Endothelial cell of umbilical vein (primary cell): ENCODE measurements around the gene FAM118A. TPM values are rescaled to one million over a fixed set of nuclear protein-coding genes. Genes with fewer than 3 reads are reported as not detected.
A peak's percentile ranks its signal among the peaks of the same experiment; 100 is the strongest.

ENCODE experiments used
- BruUV-seq: library from RNA; stranded (reverse); fragments of 400-500 nt; replicated peaks from 2 replicates; lab custom pipeline; 2021; lab: Mats Ljungman, UMichigan
- CTCF ChIA-PET: fragments of 300-600, 350-600 bp; sonication (Branson Sonifier 250); formaldehyde crosslinking; loops from one replicate; lab custom pipeline; 2021; ENCODE audit warnings: antibody characterized with exemption, inconsistent platforms; lab: Charles Lee
- POLR2A ChIA-PET: fragments of 300-600, 350-600 bp; sonication (Branson Sonifier 250); formaldehyde crosslinking; loops from one replicate; lab custom pipeline; 2021; ENCODE audit warnings: antibody characterized with exemption, inconsistent platforms; lab: Charles Lee
- DNase-seq: peaks from one replicate; pipeline ENCODE4 v3.0.0-alpha.2; 2011; ENCODE audit warnings: low read depth, low spot score
- FAIRE-seq: peaks from 2 replicates; lab custom pipeline; 2011; peaks lifted over from hg19 to GRCh38; lab: Jason Lieb, UNC
- H2AFZ ChIP-seq: 2 replicates; pipeline ENCODE4 v1.6.0; 2012; ENCODE audit warnings: low read depth, low read length, control low read depth, inconsistent platforms
- H3K27ac ChIP-seq: 2 replicates; pipeline ENCODE4 v1.5.1; 2011; ENCODE audit warnings: low read depth, mild to moderate bottlenecking, control low read depth, low read length, moderate library complexity; ENCODE audit not compliant: insufficient read depth
- H3K27me3 ChIP-seq, 2 experiments: 2 replicates each; pipeline versions ENCODE4 v1.6.0 to v1.6.1; 2011; ENCODE audit warnings: low read length in 2 of 2, mixed read lengths in 1 of 2; ENCODE audit not compliant: control insufficient read depth in 2 of 2, insufficient read depth in 2 of 2
- H3K36me3 ChIP-seq, 2 experiments: 2 replicates in 1 of 2; 3 replicates in 1 of 2; pipeline ENCODE4 v1.5.1; 2011; ENCODE audit warnings: low read length in 2 of 2, mild to moderate bottlenecking in 1 of 2, moderate library complexity in 1 of 2; ENCODE audit not compliant: control insufficient read depth in 2 of 2, insufficient read depth in 2 of 2; ENCODE audit errors: extremely low read depth in 1 of 2
- H3K4me1 ChIP-seq: 3 replicates; pipeline ENCODE4 v1.5.1; 2011; ENCODE audit warnings: mild to moderate bottlenecking, low read length; ENCODE audit not compliant: control insufficient read depth, insufficient read depth; ENCODE audit errors: extremely low read depth
- H3K4me2 ChIP-seq: 2 replicates; pipeline ENCODE4 v1.6.1; 2011; ENCODE audit warnings: low read length, control low read depth, mixed read lengths; ENCODE audit not compliant: insufficient read depth
- H3K4me3 ChIP-seq, 3 experiments: fragments of 200-600 bp in 1 of 3; sonication (generic), shearing (Covaris generic) in 1 of 3; replicated peaks in 1 of 3; 2 replicates each; pipeline ENCODE4 v1.5.1; 2011 to 2016; ENCODE audit warnings: control low read depth in 3 of 3, low read length in 3 of 3, mild to moderate bottlenecking in 2 of 3, inconsistent platforms in 1 of 3, low read depth in 1 of 3, moderate library complexity in 1 of 3; ENCODE audit not compliant: insufficient read depth in 1 of 3
- H3K79me2 ChIP-seq: 2 replicates; pipeline ENCODE4 v1.6.0; 2012; ENCODE audit warnings: low read length, inconsistent platforms; ENCODE audit not compliant: control insufficient read depth, insufficient read depth
- H3K9ac ChIP-seq: replicated peaks from 2 replicates; pipeline ENCODE3; 2011; ENCODE audit warnings: low read length, control low read depth; ENCODE audit not compliant: insufficient read depth; ENCODE audit errors: extremely low read depth
- H3K9me1 ChIP-seq: replicated peaks from 3 replicates; pipeline ENCODE4 v1.6.0; 2011; ENCODE audit warnings: mild to moderate bottlenecking, low read length; ENCODE audit not compliant: control insufficient read depth, insufficient read depth; ENCODE audit errors: extremely low read depth
- H3K9me3 ChIP-seq: replicated peaks from 2 replicates; pipeline ENCODE4 v1.5.1; 2012; ENCODE audit warnings: low read length, inconsistent platforms; ENCODE audit not compliant: control insufficient read depth, insufficient read depth
- H4K20me1 ChIP-seq: replicated peaks from 2 replicates; pipeline ENCODE3; 2011; ENCODE audit warnings: mild to moderate bottlenecking, low read length; ENCODE audit not compliant: control insufficient read depth, insufficient read depth; ENCODE audit errors: extremely low read depth
- CTCF ChIP-seq, 2 donors: IDR thresholded peaks; 1 replicate in 1 of 2; 2 replicates in 1 of 2; pipeline ENCODE4 v1.5.1; 2011; ENCODE audit warnings: low read length in 2 of 2, mild to moderate bottlenecking in 2 of 2, moderate library complexity in 2 of 2, control low read depth in 1 of 2, inconsistent platforms in 1 of 2, low read depth in 1 of 2; ENCODE audit not compliant: insufficient read depth in 1 of 2; ENCODE audit errors: extremely low read depth in 1 of 2
- EZH2 ChIP-seq: IDR thresholded peaks from 2 replicates; pipeline ENCODE4 v1.6.1; 2012; ENCODE audit warnings: borderline replicate concordance, low read depth, mild to moderate bottlenecking, moderate library complexity, low read length, inconsistent platforms; ENCODE audit not compliant: severe bottlenecking
- GATA2 ChIP-seq: IDR thresholded peaks from 2 replicates; pipeline ENCODE4 v1.7.0; 2011; ENCODE audit warnings: low read depth, mild to moderate bottlenecking, moderate library complexity, mixed read lengths, low read length; ENCODE audit not compliant: insufficient read length, insufficient read depth
- JUN ChIP-seq: IDR thresholded peaks from 2 replicates; pipeline ENCODE4 v1.6.1; 2011; ENCODE audit warnings: borderline replicate concordance, low read depth; ENCODE audit not compliant: insufficient read length, insufficient read depth
- MAX ChIP-seq: IDR thresholded peaks from 2 replicates; pipeline ENCODE4 v1.6.1; 2011; ENCODE audit not compliant: insufficient read depth, insufficient read length
- MYC ChIP-seq: IDR thresholded peaks from one replicate; pipeline ENCODE4 v1.6.1; 2011; ENCODE audit warnings: mild to moderate bottlenecking, low read depth, low read length
- POLR2A ChIP-seq: IDR thresholded peaks from 2 replicates; pipeline ENCODE4 v1.6.1; 2012; ENCODE audit warnings: low read depth, mild to moderate bottlenecking, control low read depth, low read length
- POLR2AphosphoS5 ChIP-seq: IDR thresholded peaks from 2 replicates; pipeline ENCODE4 v1.6.1; 2012; ENCODE audit warnings: low read depth, mild to moderate bottlenecking, control low read depth, low read length, moderate library complexity; ENCODE audit not compliant: insufficient read depth
- dilution Hi-C: fragments of 300-500 bp; cut with MboI; formaldehyde crosslinking; loops from one replicate; pipeline ENCODE4 v1.15.0; 2019; ENCODE audit warnings: low sequenced_read_pairs; ENCODE audit not compliant: extremely low pct_ligation_motif_present
- intact Hi-C: fragments of 100-400 bp; cut with micrococcal nuclease; formaldehyde crosslinking; loops from one replicate; pipeline ENCODE4 v1.10.0; 2022
- polyA plus RNA-seq, 4 experiments: library from polyadenylated mRNA; depleted of rRNA in 3 of 4; stranded (reverse) in 3 of 4; unstranded in 1 of 4; fragments of >200 nt; gene quantifications; 2 replicates each; pipeline versions ENCODE4 v1.2.1 to v1.2.3, GENCODE V29; 2011 to 2012; ENCODE audit warnings: missing spikeins in 1 of 4
- total RNA-seq: library from RNA; stranded (reverse); gene quantifications from 2 replicates; pipeline ENCODE4 v1.2.3, GENCODE V29; 2021

The FAM118A gene
- total and polyA plus RNA-seq, 2 donors (not counting 3 experiments of a cell fraction or from before 2014, with no cell fraction given) = 20.2 to 25.6 TPM

DNA sequence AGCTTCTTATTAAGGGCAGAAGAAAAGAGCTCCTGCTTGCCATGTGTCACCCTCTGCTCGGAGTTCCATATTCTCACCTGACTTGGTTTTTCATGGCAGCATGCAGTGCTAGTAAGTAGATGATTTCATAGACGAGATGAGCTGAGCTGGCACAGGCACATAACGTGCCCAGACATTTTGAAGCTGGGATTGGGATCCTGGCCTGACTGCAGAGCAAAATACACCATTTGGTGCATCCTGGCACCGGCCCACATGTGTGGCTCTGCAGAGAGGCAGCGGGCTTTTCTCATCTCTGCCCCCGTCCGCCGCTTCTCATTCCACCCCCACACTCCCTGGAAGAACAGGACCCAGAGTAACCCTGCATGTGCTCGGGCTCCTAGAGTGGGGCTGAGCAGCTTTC is 24.8 kb downstream of the FAM118A start:
- Histone ChIP-seq H3K79me2 (no peaks in the 10 kb centered on the region), H3K4me1 (peaks cover 22% of the 10 kb centered on the region), H3K4me3 (no peak overlapping the region), H3K9me1 (no peaks in the 10 kb centered on the region), H3K27me3 (no peaks in the 10 kb centered on the region), H3K4me2 (no peak overlapping the region), H4K20me1 (no peaks in the 10 kb centered on the region), H3K9me3 (no peaks in the 10 kb centered on the region), H3K9ac (no peak overlapping the region), H3K36me3 (peaks cover 5 to 16% of the 10 kb centered on the region in 2 experiments), H3K27ac (no peak overlapping the region), H2AFZ (no peak overlapping the region)
- TF ChIP-seq EZH2 = no peak
- no peak for TF ChIP-seq MAX
- TF ChIP-seq POLR2A = no peak
- TF ChIP-seq GATA2 = no peak
- no peak for TF ChIP-seq MYC
- TF ChIP-seq JUN = no peak
- DNase-seq (no peak), FAIRE-seq (no peak)
- BruUV-seq = no TSS peak
- ChIA-PET CTCF (interaction anchor here (1.3 to 4.0 kb wide), 3 partner anchors 12 to 100 kb away, joined by 3 to 22 read pairs (median 9); no protein-coding TSS in a partner anchor), POLR2A (interaction anchor here (1.5 kb wide), 1 partner anchor 17 kb away, joined by 4 read pairs; no protein-coding TSS in a partner anchor)
- intact Hi-C loops = no loop called here
- dilution Hi-C loops = no loop called here

DNA sequence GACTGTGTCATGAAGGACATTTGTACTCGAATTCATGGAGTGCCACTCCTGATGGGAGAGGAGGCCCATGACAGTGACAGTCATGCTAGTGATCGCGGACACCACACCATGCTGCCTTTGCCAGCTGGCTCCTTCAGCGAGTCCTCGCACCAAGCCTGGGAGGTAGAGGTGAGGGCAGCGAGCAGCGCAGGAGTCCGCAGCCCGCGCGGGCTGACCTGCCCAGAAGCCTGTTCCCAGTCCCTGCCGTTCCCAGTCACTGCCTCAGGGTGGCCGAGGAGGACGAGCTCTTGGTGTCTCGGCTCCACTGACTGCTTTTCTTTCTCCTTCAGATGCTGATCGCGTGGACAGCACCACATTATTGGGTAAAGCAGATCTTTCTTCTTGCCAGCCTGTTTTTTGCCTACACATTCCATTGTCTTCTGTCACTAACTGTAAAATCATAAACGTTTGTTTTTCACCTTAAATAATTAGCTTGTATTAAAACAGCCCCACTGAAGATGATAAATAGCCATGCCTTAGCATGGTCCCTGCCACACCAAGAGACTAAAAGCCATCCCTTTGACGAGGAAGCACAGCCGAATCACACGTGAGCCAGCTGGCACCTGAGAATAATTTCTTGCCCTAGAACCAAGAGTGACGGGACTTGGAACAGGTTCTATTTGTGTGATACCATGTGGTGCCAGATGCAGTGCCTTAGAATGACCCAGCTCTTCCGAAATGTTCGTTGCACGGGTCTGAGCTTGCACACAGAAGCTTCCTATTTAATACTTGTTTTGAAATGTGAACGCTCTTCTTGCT is 25.5 kb downstream of the FAM118A start:
- dilution Hi-C loops = no loop called here
- H4K20me1 ChIP-seq = no peaks in the 10 kb centered on the region
- no peaks in the 10 kb centered on the region for H3K9me3 ChIP-seq
- peak overlapping the region; percentile 96 for H3K27ac ChIP-seq
- peaks cover 5 to 19% of the 10 kb centered on the region in 2 experiments for H3K36me3 ChIP-seq
- TF ChIP-seq POLR2AphosphoS5 (no peak), CTCF (IDR thresholded peaks at IDR 0.05; ENCODE audit: extremely low read depth in 1 of 2, insufficient read depth in 1 of 2, low read depth in 1 of 2, low read length in 2 of 2) (peak in 1 of 2 donors; percentile 27)
- FAIRE-seq (peak; percentile 60), DNase-seq (peak; percentile 32)
- CTCF ChIA-PET = interaction anchor here (1.3 to 4.0 kb wide), 3 partner anchors 12 to 99 kb away, joined by 3 to 22 read pairs (median 9); no protein-coding TSS in a partner anchor
- H3K4me3 ChIP-seq = no peak overlapping the region
- no peak overlapping the region for H3K4me2 ChIP-seq
- H3K9me1 ChIP-seq = no peaks in the 10 kb centered on the region
- no peak overlapping the region for H2AFZ ChIP-seq
- no TSS peak for BruUV-seq
- intact Hi-C loops = no loop called here
- no peak overlapping the region for H3K9ac ChIP-seq
- no peaks in the 10 kb centered on the region for H3K27me3 ChIP-seq
- H3K79me2 ChIP-seq = no peaks in the 10 kb centered on the region
- peaks cover 22% of the 10 kb centered on the region for H3K4me1 ChIP-seq
- POLR2A ChIA-PET = interaction anchor here (1.5 kb wide), 1 partner anchor 17 kb away, joined by 4 read pairs; no protein-coding TSS in a partner anchor
